Vagina (tissue), 2 donors: ENCODE measurements around the gene ZNF467.

Experiments
- POLR2A ChIP-seq, 2 donors: fragments of 450-650 bp; IDR thresholded peaks; one replicate each; pipeline ENCODE4 v1.6.1; 2017; ENCODE audit warnings: antibody characterized with exemption in 2 of 2, mild to moderate bottlenecking in 2 of 2, moderate library complexity in 2 of 2
- POLR2AphosphoS5 ChIP-seq, 2 donors: sonication (generic); formaldehyde crosslinking; IDR thresholded peaks; one replicate each; pipeline ENCODE4 v1.9.0; 2017; ENCODE audit warnings: antibody characterized with exemption in 2 of 2, mild to moderate bottlenecking in 2 of 2, low read depth in 1 of 2; ENCODE audit not compliant: insufficient read depth in 1 of 2
- TF ChIP-seq, protein P1 (sequence below), 3 experiments: fragments of 450-650 bp in 2 of 3; fragments of 200-600 bp in 1 of 3; sonication (generic) in 1 of 3; IDR thresholded peaks; one replicate each; pipeline ENCODE4 v1.5.1; 2017 to 2019; ENCODE audit warnings: antibody characterized with exemption in 3 of 3, mild to moderate bottlenecking in 2 of 3, moderate library complexity in 2 of 3

DNA sequence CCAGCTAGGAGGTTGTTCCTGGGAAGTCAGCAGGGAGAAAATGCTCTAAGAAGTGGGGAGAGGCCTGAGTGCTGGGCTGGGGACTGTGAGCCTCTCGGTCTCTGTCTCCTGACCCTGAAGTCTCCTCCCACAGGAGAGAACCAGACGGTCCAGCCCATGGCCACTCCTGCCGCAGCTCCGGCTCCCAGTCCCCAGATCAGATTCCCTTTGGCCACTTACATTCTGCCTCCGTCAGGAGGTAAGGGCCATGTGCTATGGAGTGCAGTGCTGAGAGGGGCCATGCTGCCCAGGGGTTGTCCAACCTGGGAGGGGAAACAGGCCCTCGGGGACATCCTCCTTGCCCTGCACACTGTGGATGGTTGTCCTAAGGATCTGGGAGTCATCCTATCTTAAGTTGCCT lies 21.3 kb upstream of the ZNF467 start:
- TF ChIP-seq, protein P1, sequence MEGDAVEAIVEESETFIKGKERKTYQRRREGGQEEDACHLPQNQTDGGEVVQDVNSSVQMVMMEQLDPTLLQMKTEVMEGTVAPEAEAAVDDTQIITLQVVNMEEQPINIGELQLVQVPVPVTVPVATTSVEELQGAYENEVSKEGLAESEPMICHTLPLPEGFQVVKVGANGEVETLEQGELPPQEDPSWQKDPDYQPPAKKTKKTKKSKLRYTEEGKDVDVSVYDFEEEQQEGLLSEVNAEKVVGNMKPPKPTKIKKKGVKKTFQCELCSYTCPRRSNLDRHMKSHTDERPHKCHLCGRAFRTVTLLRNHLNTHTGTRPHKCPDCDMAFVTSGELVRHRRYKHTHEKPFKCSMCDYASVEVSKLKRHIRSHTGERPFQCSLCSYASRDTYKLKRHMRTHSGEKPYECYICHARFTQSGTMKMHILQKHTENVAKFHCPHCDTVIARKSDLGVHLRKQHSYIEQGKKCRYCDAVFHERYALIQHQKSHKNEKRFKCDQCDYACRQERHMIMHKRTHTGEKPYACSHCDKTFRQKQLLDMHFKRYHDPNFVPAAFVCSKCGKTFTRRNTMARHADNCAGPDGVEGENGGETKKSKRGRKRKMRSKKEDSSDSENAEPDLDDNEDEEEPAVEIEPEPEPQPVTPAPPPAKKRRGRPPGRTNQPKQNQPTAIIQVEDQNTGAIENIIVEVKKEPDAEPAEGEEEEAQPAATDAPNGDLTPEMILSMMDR (IDR thresholded peaks at IDR 0.05) = no peak
- TF ChIP-seq POLR2AphosphoS5 (IDR thresholded peaks at IDR 0.05; ENCODE audit: insufficient read depth in 1 of 2, low read depth in 1 of 2) = no peak
- no peak for TF ChIP-seq POLR2A (IDR thresholded peaks at IDR 0.05)
